Adipose tissue (tissue), 3 donors: Measurements from ENCODE around the gene ATP9B. TPM values are rescaled to one million over a fixed set of nuclear protein-coding genes. Genes with fewer than 3 reads are reported as not detected.
"Not testable (repeated sequence)": the region's sequence is repeated elsewhere in the genome, so short reads cannot be mapped to it uniquely, and the experiment has no call there.

Experiments
- H3K27ac ChIP-seq: one replicate; pipeline ENCODE4 v1.5.1; 2013; ENCODE audit warnings: low read depth, low read length
- WGBS, 3 donors: extraction: QIAGEN DNeasy Blood & Tissue Kit; methylation state at CpG; one replicate each; pipeline ENCODE4 v1.1.7; 2013; 5-methylcytosine and 5-hydroxymethylcytosine counted together
- polyA plus RNA-seq, 3 donors: library from polyadenylated mRNA; stranded (reverse); fragments of 200-250 nt; gene quantifications; one replicate each; pipeline ENCODE4 v1.2.3, GENCODE V29; 2013
- donor health status: healthy with polysubstance abuse.
- donor health status: Bipolar disorder and iron deficiency.
- donor health status: healthy.

ATP9B gene
- polyA plus RNA-seq, 3 donors, result 7.3 to 13.5 (median 9.3) TPM

DNA sequence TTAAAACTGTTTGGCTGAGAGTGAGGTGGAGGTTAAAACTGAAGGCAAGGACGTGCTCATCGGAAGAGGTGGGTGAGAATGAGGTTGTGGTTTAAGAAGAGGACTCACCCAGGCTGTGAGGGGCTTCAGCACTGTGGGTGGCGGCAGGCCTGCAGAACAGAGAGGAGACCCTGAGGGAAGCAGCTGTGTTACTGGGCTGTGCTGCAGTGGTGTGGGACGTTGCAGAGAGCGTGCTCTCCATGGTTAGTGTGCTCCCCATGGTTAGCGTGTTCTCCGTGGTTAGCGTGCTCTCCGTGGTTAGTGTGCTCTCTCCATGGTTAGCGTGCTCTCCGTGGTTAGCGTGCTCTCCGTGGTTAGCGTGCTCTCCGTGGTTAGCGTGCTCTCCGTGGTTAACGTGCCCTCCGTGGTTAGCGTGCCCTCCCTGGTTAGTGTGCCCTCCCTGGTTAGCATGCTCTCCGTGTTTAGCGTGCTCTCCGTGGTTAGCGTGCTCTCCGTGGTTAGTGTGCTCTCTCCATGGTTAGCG lies 258.1 kb downstream of the ATP9B start:
- WGBS, 3 donors, result 95 to 97% (median 96%) methylated on average over 26 of the region's 26 CpGs
- no peak overlapping the region for H3K27ac ChIP-seq

GRCh38 chr18:79327915-79328314 lies 258.7 kb downstream of the ATP9B start:
- not testable (repeated sequence) for H3K27ac ChIP-seq
- WGBS, 3 donors, result 90 to 97% (median 93%) methylated on average over 22 to 23 of the region's 23 CpGs

DNA sequence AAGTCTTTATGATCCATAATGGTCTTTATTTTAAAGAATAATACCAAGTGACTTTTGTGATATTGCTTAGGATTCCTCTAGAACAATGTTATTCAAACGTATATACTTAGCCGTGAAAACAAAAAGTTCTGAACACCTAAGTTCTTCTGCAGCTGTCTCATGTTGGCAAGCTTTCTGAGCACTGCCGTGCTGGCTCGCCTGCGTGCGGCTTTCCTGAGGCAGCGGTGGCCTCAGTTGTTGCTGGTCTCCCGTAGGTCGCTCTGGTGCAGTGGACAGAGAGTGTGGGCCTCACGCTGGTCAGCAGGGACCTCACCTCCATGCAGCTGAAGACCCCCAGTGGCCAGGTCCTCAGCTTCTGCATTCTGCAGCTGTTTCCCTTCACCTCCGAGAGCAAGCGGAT lies 259.7 kb downstream of the ATP9B start:
- no peak overlapping the region for H3K27ac ChIP-seq
- WGBS, 3 donors, result 89 to 95% (median 95%) methylated on average over 12 of the region's 12 CpGs

DNA sequence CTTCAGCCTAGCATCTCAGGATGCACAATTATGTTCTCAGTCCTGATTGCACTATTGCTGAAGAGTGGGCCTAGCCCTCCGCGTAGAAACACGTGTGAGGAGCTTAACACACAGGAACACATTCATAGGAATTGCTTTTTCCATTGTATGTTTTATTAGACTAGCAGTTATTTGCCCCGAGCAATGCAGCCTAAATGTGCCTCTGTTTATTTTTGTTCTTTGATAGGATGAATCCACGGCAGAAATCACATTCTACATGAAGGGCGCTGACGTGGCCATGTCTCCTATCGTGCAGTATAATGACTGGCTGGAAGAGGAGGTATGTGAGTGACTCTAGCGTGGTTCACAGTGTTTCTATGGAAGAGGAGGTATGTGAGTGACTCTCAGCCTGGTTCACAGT lies 260.6 kb downstream of the ATP9B start:
- WGBS, 3 donors, result 85 to 95% (median 94%) methylated on average over 9 of the region's 9 CpGs

GRCh38 chr18:79332646-79333045 lies 263.5 kb downstream of the ATP9B start:
- WGBS, 3 donors, result 85 to 89% (median 86%) methylated on average over 6 of the region's 6 CpGs
- H3K27ac ChIP-seq, result no peak overlapping the region

More for the DNA sequence above, 260.6 kb downstream of the ATP9B start:
- no peak overlapping the region for H3K27ac ChIP-seq

DNA sequence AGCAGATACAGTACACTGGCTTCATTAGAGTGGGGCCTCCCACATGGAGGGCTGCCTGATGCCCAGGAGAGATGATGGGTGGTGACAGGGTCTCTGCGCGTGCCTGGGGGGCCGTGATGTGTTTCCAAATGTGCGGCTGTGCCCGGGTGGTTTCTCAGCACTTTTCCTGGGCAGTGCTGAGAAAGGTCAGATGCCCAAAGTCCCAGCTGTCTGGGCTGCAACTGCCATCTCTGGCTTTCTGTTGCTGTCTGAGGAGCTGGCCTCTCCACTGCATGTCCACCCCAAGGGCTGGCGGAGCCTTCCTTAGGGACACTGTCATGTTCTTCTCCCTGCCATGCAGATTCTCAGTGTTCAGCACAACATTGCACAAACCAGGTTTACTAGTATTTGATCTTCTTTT lies 263.9 kb downstream of the ATP9B start:
- WGBS, 3 donors, result 93 to 98% (median 94%) methylated on average over 6 of the region's 6 CpGs
- H3K27ac ChIP-seq, result no peak overlapping the region

DNA sequence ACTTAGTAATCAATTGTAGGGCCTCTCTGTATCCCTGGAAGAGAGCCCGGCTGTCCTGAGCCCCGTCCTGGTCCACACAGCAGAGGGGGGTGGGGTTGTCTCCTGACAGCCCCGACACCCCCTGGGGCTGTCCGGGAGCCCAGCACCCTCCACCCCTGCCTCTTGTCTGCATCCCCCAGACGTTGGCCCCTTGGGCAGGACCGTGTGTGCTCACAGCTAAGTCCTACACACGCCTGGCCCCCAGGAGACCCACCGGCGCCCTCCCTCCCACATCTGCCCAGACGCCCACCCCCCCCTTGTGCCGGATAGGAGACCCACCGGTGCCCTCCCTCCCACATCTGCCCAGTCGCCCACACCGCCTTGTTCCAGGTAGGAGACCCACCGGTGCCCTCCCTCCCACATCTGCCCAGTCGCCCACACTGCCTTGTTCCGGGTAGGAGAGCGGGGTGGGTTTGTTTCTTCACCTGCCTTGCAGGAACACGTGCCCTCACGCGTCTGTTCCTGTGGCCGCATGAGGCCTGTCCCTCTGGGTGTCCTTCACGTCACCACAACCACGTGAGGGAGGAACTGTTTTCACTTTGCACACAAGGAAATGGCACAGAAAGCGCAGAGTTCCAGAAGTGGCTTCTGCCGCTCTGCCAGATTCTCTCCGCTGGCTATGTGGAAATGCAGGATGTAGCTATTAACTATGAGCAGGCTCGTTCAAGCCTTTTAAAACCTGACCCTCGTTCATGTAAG lies 265.5 kb downstream of the ATP9B start:
- 78 to 87% (median 80%) methylated on average over 27 to 29 of the region's 29 CpGs for WGBS, 3 donors
- H3K27ac ChIP-seq, result no peak overlapping the region

- no peak overlapping the region for H3K27ac ChIP-seq
- 95 to 97% (median 97%) methylated on average over 23 of the region's 23 CpGs for whole genome bisulfite sequencing, 3 donors
Measured at GRCh38 chr18:79335833-79336360, 266.7 kb downstream of the ATP9B start.

DNA sequence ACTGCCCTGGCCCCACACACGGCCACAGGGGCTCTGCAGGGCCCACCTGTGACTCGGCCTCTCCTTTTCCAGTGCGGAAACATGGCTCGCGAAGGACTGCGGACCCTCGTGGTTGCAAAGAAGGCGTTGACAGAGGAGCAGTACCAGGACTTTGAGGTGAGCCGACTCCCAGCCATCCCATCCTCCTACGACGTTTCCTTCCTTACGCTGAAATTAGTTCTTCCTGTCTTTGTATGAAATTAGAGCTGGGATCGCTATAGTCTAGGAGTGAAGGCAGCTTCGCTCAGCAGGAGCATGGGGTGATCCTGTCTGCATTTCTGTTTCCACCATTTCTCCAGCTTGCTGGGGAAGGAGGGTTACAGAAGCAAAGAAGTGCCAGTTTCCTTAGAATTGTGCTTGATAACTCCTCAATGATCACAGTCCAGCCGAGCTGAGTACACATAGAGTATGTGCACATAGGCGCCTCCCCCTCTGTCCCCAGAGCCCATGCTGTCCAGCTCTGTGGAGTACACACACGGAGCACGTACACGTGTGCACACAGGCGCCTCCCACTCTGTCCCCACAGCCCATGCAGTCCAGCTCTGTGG lies 267.5 kb downstream of the ATP9B start:
- no peak overlapping the region for H3K27ac ChIP-seq
- WGBS, 3 donors, result 85 to 91% (median 87%) methylated on average over 20 of the region's 20 CpGs

DNA sequence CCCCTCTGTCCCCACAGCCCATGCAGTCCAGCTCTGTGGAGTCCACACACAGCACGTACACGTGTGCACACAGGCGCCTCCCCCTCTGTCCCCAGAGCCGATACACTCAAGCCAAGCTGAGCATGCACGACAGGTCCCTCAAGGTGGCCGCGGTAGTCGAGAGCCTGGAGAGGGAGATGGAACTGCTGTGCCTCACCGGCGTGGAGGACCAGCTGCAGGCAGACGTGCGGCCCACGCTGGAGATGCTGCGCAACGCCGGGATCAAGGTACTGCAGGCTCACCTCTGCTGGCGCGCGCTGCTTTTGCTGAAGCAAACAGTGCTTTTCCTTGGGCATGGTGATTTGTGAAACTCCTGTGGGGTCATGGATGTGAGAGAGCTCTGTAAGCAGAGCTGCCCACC lies 268.0 kb downstream of the ATP9B start:
- WGBS, 3 donors, result 97 to 98% (median 98%) methylated on average over 19 of the region's 19 CpGs
- H3K27ac ChIP-seq, result no peak overlapping the region

DNA sequence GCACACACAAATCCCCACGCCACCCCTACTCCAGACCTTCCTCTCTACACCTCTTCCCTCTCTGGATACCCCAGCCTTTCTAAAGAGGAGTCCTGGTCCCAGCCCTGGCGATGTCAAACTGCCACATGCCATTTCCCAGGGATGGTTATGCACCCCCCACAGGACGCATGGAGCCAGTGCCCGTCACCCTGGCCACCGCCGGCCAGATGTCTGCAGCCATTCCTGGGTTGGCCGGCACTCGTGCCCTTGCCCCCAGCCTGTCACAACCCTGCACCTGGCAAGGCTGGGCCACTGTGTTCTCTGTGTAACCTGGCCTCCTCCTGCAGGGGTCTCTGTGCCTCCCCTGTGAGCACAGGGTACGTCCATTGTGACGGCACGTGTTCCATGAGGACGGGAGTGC lies 268.4 kb downstream of the ATP9B start:
- H3K27ac ChIP-seq, result no peak overlapping the region
- 88 to 92% (median 89%) methylated on average over 12 of the region's 12 CpGs for WGBS, 3 donors

GRCh38 chr18:79339094-79339908 lies 270.1 kb downstream of the ATP9B start:
- WGBS, 3 donors, result 87 to 94% (median 90%) methylated on average over 19 of the region's 19 CpGs
- no peak overlapping the region for H3K27ac ChIP-seq

DNA sequence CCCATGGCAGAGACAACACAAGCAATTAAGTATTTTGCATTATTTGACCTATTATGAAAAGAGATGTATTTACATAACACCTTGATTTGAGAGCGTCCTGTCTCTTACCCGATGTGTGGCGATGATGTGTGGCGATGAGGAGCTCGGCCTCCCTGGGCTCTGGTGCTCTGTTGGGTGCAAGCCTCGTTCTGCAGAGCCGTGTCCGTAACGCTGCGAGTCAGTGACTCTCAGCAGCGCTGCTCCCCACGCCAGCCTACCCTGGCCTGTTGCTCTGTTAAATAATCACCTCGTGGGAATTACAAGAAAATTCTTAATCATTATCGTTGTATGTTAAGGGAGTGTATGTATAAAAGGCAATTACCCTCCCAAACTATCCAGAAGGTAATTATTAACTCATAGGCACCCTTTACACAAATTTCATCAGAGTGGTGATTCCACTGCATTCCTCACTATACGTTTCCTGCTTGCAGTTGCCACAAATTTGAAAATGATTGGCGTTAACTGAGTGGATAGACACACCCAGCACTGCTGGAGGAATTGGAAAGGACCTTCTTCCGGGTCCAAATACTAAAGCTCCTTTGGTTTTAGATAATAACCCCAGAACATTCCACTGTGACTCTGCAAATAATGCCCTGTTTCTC lies 274.5 kb downstream of the ATP9B start:
- WGBS, 3 donors, result 73 to 87% (median 87%) methylated on average over 17 of the region's 17 CpGs
- no peak overlapping the region for H3K27ac ChIP-seq

- 68 to 91% (median 83%) methylated on average over 2 of the region's 2 CpGs for WGBS, 3 donors
Measured at GRCh38 chr18:79344208-79344581, 275.0 kb downstream of the ATP9B start.

GRCh38 chr18:79345366-79345765 lies 276.2 kb downstream of the ATP9B start:
- 96 to 99% (median 97%) methylated on average over 11 of the region's 11 CpGs for WGBS, 3 donors
- no peak overlapping the region for H3K27ac ChIP-seq

More at GRCh38 chr18:79344208-79344581, 275.0 kb downstream of the ATP9B start:
- no peak overlapping the region for H3K27ac ChIP-seq

GRCh38 chr18:79345981-79346380 lies 276.8 kb downstream of the ATP9B start:
- 94 to 99% (median 96%) methylated on average over 26 of the region's 26 CpGs for WGBS, 3 donors
- H3K27ac ChIP-seq, result no peak overlapping the region

DNA sequence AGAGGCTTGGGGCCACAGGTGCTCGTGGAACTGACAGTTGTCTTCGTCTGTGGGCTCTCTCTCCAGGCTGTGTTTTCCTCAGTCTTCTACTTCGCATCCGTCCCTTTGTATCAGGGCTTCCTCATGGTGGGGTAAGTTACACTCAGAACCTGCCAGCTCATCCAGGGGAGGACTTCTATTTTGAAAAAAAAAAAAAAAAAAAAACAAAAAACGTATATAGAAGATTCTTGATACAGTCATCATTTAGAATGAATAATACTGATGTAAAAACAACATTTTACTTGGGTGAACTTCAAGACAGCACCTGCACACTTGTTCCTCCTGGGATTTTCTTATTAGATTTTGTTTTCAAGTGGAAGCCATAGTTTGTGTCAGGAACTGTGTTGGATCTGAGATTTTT lies 278.9 kb downstream of the ATP9B start:
- no peak overlapping the region for H3K27ac ChIP-seq
- 88 to 90% (median 88%) methylated on average over 5 of the region's 5 CpGs for WGBS, 3 donors

DNA sequence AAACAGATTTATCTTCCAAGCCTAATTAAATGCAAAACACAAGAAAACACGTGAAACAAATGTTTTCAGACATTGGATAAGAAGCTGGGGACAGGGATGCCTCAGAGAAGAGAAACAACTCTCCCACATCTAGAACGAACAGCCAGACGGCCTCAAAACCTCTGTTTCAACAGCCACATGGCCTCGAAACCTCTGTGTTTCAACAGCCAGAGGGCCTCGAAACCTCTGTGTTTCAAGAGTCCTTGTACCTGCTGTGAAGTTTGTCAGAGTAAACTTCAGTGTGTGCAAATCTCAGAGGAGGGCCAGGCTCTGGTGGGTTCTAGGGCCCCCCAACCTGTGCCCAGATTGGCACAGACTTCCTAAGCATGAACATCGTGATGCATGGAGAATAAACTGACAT lies 283.2 kb downstream of the ATP9B start:
- 65 to 74% (median 73%) methylated on average over 6 of the region's 6 CpGs for WGBS, 3 donors
- no peak overlapping the region for H3K27ac ChIP-seq
